ENCODE data around the gene SYCN. TPM values are rescaled to one million over a fixed set of nuclear protein-coding genes. Genes with fewer than 3 reads are reported as not detected.

The SYCN gene
- total and polyA plus RNA-seq, 2 of the 8 experiments (the other 6 are each of a cell fraction or from before 2014, with no cell fraction given): not detected

DNA sequence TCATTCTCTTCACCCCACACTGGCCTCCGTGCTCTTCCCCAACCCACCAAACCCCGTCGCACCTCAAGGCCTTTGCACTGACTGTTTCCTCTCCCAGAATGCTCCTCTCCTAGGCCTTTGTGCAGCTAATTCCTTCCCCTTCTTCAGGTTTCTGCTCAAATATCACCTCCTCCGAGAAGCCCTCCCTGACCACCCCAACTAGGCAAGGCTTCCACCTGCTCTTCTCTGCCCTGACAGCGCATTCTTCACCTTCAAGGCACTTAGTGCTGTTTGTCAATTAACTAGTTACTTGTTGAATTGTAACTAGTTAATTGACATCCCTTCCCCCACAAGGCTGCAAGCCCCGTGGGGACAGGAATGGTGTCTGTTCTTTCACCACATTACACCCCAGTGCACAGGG, 15.1 kb downstream of the SYCN start (continued):
- TF ChIP-seq USF2 (IDR thresholded peaks at IDR 0.05; ENCODE audit: low read length): no peak
- TF ChIP-seq BRCA1 (IDR thresholded peaks at IDR 0.05; ENCODE audit: low read depth, low read length): no peak
- TF ChIP-seq, protein P1, sequence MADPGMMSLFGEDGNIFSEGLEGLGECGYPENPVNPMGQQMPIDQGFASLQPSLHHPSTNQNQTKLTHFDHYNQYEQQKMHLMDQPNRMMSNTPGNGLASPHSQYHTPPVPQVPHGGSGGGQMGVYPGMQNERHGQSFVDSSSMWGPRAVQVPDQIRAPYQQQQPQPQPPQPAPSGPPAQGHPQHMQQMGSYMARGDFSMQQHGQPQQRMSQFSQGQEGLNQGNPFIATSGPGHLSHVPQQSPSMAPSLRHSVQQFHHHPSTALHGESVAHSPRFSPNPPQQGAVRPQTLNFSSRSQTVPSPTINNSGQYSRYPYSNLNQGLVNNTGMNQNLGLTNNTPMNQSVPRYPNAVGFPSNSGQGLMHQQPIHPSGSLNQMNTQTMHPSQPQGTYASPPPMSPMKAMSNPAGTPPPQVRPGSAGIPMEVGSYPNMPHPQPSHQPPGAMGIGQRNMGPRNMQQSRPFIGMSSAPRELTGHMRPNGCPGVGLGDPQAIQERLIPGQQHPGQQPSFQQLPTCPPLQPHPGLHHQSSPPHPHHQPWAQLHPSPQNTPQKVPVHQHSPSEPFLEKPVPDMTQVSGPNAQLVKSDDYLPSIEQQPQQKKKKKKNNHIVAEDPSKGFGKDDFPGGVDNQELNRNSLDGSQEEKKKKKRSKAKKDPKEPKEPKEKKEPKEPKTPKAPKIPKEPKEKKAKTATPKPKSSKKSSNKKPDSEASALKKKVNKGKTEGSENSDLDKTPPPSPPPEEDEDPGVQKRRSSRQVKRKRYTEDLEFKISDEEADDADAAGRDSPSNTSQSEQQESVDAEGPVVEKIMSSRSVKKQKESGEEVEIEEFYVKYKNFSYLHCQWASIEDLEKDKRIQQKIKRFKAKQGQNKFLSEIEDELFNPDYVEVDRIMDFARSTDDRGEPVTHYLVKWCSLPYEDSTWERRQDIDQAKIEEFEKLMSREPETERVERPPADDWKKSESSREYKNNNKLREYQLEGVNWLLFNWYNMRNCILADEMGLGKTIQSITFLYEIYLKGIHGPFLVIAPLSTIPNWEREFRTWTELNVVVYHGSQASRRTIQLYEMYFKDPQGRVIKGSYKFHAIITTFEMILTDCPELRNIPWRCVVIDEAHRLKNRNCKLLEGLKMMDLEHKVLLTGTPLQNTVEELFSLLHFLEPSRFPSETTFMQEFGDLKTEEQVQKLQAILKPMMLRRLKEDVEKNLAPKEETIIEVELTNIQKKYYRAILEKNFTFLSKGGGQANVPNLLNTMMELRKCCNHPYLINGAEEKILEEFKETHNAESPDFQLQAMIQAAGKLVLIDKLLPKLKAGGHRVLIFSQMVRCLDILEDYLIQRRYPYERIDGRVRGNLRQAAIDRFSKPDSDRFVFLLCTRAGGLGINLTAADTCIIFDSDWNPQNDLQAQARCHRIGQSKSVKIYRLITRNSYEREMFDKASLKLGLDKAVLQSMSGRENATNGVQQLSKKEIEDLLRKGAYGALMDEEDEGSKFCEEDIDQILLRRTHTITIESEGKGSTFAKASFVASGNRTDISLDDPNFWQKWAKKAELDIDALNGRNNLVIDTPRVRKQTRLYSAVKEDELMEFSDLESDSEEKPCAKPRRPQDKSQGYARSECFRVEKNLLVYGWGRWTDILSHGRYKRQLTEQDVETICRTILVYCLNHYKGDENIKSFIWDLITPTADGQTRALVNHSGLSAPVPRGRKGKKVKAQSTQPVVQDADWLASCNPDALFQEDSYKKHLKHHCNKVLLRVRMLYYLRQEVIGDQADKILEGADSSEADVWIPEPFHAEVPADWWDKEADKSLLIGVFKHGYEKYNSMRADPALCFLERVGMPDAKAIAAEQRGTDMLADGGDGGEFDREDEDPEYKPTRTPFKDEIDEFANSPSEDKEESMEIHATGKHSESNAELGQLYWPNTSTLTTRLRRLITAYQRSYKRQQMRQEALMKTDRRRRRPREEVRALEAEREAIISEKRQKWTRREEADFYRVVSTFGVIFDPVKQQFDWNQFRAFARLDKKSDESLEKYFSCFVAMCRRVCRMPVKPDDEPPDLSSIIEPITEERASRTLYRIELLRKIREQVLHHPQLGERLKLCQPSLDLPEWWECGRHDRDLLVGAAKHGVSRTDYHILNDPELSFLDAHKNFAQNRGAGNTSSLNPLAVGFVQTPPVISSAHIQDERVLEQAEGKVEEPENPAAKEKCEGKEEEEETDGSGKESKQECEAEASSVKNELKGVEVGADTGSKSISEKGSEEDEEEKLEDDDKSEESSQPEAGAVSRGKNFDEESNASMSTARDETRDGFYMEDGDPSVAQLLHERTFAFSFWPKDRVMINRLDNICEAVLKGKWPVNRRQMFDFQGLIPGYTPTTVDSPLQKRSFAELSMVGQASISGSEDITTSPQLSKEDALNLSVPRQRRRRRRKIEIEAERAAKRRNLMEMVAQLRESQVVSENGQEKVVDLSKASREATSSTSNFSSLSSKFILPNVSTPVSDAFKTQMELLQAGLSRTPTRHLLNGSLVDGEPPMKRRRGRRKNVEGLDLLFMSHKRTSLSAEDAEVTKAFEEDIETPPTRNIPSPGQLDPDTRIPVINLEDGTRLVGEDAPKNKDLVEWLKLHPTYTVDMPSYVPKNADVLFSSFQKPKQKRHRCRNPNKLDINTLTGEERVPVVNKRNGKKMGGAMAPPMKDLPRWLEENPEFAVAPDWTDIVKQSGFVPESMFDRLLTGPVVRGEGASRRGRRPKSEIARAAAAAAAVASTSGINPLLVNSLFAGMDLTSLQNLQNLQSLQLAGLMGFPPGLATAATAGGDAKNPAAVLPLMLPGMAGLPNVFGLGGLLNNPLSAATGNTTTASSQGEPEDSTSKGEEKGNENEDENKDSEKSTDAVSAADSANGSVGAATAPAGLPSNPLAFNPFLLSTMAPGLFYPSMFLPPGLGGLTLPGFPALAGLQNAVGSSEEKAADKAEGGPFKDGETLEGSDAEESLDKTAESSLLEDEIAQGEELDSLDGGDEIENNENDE (IDR thresholded peaks at IDR 0.05; ENCODE audit: insufficient replicate concordance, low read length): no peak
- no peak for TF ChIP-seq SIRT6 (IDR thresholded peaks at IDR 0.05; ENCODE audit: low read length)
- no peak for TF ChIP-seq TAF7 (optimal IDR thresholded peaks at IDR 0.05; ENCODE audit: borderline replicate concordance, low read depth, low read length)
- no peak for TF ChIP-seq RNF2 (IDR thresholded peaks at IDR 0.05; ENCODE audit: borderline replicate concordance, low read depth, low read length, missing control alignments, poor library complexity, severe bottlenecking)
- TF ChIP-seq SIX5 (IDR thresholded peaks at IDR 0.05; ENCODE audit: low read depth, low read length): no peak
- TF ChIP-seq RFX5 (IDR thresholded peaks at IDR 0.05; ENCODE audit: borderline replicate concordance, low read depth, low read length): no peak
- no peak for TF ChIP-seq SAP30 (IDR thresholded peaks at IDR 0.05; ENCODE audit: insufficient read depth, insufficient replicate concordance, low read length)

Data from H1 (cell line).